HEK293 (cell line): ENCODE measurements around the gene TYSND1.
A peak's percentile ranks its signal among the peaks of the same experiment; 100 is the strongest.
"Not testable (repeated sequence)": the region's sequence is repeated elsewhere in the genome, so short reads cannot be mapped to it uniquely, and the experiment has no call there.

Experiments
- CTCF ChIA-PET: fragments of 350-600 bp; formaldehyde crosslinking; extraction: SDS; loops from one replicate; lab custom pipeline; 2021; ENCODE audit warnings: antibody characterized with exemption; lab: Yijun Ruan, JAX
- POLR2A ChIA-PET: fragments of 300-600 bp; formaldehyde crosslinking; extraction: SDS; loops from one replicate; lab custom pipeline; 2020; ENCODE audit warnings: antibody characterized with exemption, inconsistent platforms; lab: Yijun Ruan, JAX
- H3K27ac ChIP-seq: fragments of 200-500 bp; sonication (Bioruptor generic); 2 replicates; pipeline ENCODE4 v1.5.1; 2014; ENCODE audit warnings: low read depth, low read length, control low read depth, inconsistent platforms; ENCODE audit errors: extremely low read depth
- H3K36me3 ChIP-seq, 2 experiments: fragments of 200-500 bp in 1 of 2; sonication (Bioruptor generic) in 1 of 2; 1 replicate in 1 of 2; 2 replicates in 1 of 2; pipeline ENCODE4 v1.5.1; 2014 to 2017; ENCODE audit warnings: inconsistent platforms in 2 of 2, low read length in 2 of 2; ENCODE audit not compliant: control insufficient read depth in 2 of 2, insufficient read depth in 1 of 2
- H3K4me1 ChIP-seq: fragments of 200-500 bp; sonication (Bioruptor generic); 2 replicates; pipeline ENCODE4 v1.5.1; 2014; ENCODE audit warnings: mild to moderate bottlenecking, low read length, inconsistent platforms; ENCODE audit not compliant: control insufficient read depth, insufficient read depth
- H3K4me3 ChIP-seq: 2 replicates; pipeline ENCODE4 v1.5.1; 2011; ENCODE audit warnings: low read depth, mild to moderate bottlenecking, control low read depth, low read length, moderate library complexity
- H3K9me3 ChIP-seq: fragments of 200-500 bp; sonication (Bioruptor generic); 2 replicates; pipeline ENCODE4 v1.5.1; 2014; ENCODE audit warnings: low read depth, low read length, inconsistent platforms; ENCODE audit not compliant: control insufficient read depth, insufficient read depth
- EGR2 ChIP-seq: fragments of 450-650 bp; formaldehyde crosslinking; IDR thresholded peaks from 2 replicates; pipeline ENCODE4 v1.5.1; 2016; ENCODE audit warnings: low read depth, missing biosample characterization, missing genetic modification characterization
- GLIS1 ChIP-seq: fragments of 450-650 bp; formaldehyde crosslinking; IDR thresholded peaks from 2 replicates; pipeline ENCODE4 v1.5.1; 2016; ENCODE audit warnings: missing biosample characterization, missing genetic modification characterization
- KLF1 ChIP-seq: fragments of 450-650 bp; formaldehyde crosslinking; IDR thresholded peaks from 2 replicates; pipeline ENCODE4 v1.5.1; 2016; ENCODE audit warnings: missing biosample characterization, missing genetic modification characterization
- MYNN ChIP-seq: fragments of 450-650 bp; formaldehyde crosslinking; IDR thresholded peaks from 2 replicates; pipeline ENCODE4 v1.5.1; 2016; ENCODE audit warnings: missing biosample characterization, missing genetic modification characterization, borderline replicate concordance
- REPIN1 ChIP-seq: fragments of 450-650 bp; formaldehyde crosslinking; IDR thresholded peaks from 2 replicates; pipeline ENCODE4 v1.5.1; 2017; ENCODE audit warnings: missing biosample characterization, missing genetic modification characterization, low read depth
- SP2 ChIP-seq: fragments of 450-650 bp; formaldehyde crosslinking; IDR thresholded peaks from 2 replicates; pipeline ENCODE4 v1.5.1; 2016; ENCODE audit warnings: missing biosample characterization, missing genetic modification characterization
- ZBTB10 ChIP-seq: fragments of 450-650 bp; formaldehyde crosslinking; IDR thresholded peaks from 2 replicates; pipeline ENCODE4 v1.5.1; 2016; ENCODE audit warnings: missing biosample characterization, missing genetic modification characterization
- ZBTB6 ChIP-seq: fragments of 450-650 bp; formaldehyde crosslinking; IDR thresholded peaks from 2 replicates; pipeline ENCODE4 v1.5.1; 2017; ENCODE audit warnings: missing biosample characterization, missing genetic modification characterization
- ZFHX2 ChIP-seq: fragments of 450-650 bp; formaldehyde crosslinking; conservative IDR thresholded peaks from 2 replicates; pipeline ENCODE4 v1.5.1; 2016; ENCODE audit warnings: missing biosample characterization, missing genetic modification characterization
- ZFP3 ChIP-seq: fragments of 450-650 bp; formaldehyde crosslinking; IDR thresholded peaks from 2 replicates; pipeline ENCODE4 v1.5.1; 2016; ENCODE audit warnings: low read depth, missing biosample characterization, missing genetic modification characterization
- ZNF10 ChIP-seq: fragments of 450-650 bp; formaldehyde crosslinking; IDR thresholded peaks from 2 replicates; pipeline ENCODE4 v1.5.1; 2017; ENCODE audit warnings: missing biosample characterization, missing genetic modification characterization
- ZNF155 ChIP-seq: fragments of 450-650 bp; formaldehyde crosslinking; IDR thresholded peaks from 2 replicates; pipeline ENCODE4 v1.5.1; 2016; ENCODE audit warnings: missing biosample characterization, missing genetic modification characterization
- ZNF394 ChIP-seq: fragments of 450-650 bp; formaldehyde crosslinking; IDR thresholded peaks from 2 replicates; pipeline ENCODE4 v1.5.1; 2016; ENCODE audit warnings: missing biosample characterization, missing genetic modification characterization, mild to moderate bottlenecking, moderate library complexity, borderline replicate concordance
- ZNF624 ChIP-seq: fragments of 450-650 bp; formaldehyde crosslinking; IDR thresholded peaks from 2 replicates; pipeline ENCODE4 v1.5.1; 2017; ENCODE audit warnings: missing biosample characterization, missing genetic modification characterization
- ZNF692 ChIP-seq: fragments of 450-650 bp; formaldehyde crosslinking; IDR thresholded peaks from 2 replicates; pipeline ENCODE4 v1.5.1; 2016; ENCODE audit warnings: missing biosample characterization, missing genetic modification characterization
- ZNF837 ChIP-seq: fragments of 450-650 bp; formaldehyde crosslinking; IDR thresholded peaks from 2 replicates; pipeline ENCODE4 v1.5.1; 2016; ENCODE audit warnings: missing biosample characterization, missing genetic modification characterization
- ZSCAN16 ChIP-seq: fragments of 450-650 bp; formaldehyde crosslinking; IDR thresholded peaks from 2 replicates; pipeline ENCODE4 v1.5.1; 2016; ENCODE audit warnings: missing biosample characterization, missing genetic modification characterization

Gene TYSND1

GRCh38 chr10:70123166-70123565 lies 23.3 kb downstream of the TYSND1 start:
- not testable (repeated sequence) for H3K27ac ChIP-seq, H3K36me3 ChIP-seq, H3K9me3 ChIP-seq, H3K4me3 ChIP-seq, H3K4me1 ChIP-seq
- POLR2A ChIA-PET: interaction anchor here (1.2 kb wide), 1 partner anchor 23 kb away, joined by 6 read pairs; the partner anchor contains the start of gene TYSND1
- CTCF ChIA-PET: interaction anchor here (0.5 to 1.5 kb wide), 3 partner anchors 23 to 266 kb away, joined by 3 read pairs; no protein-coding TSS in a partner anchor
- TF ChIP-seq EGR2: peak; percentile 58

- TF ChIP-seq ZNF155 (tag by site-specific recombination): no peak
- Histone ChIP-seq H3K4me1 (no peaks in the 10 kb centered on the region), H3K27ac (no peak overlapping the region), H3K9me3 (no peaks in the 10 kb centered on the region), H3K36me3 (peaks cover 0 to 5% of the 10 kb centered on the region in 2 experiments; a peak in 1 of 3 replicates), H3K4me3 (no peak overlapping the region)
- ChIA-PET CTCF (interaction anchor here (0.5 to 1.5 kb wide), 3 partner anchors 23 to 267 kb away, joined by 3 read pairs; no protein-coding TSS in a partner anchor), POLR2A (interaction anchor here (1.2 kb wide), 1 partner anchor 23 kb away, joined by 6 read pairs; the partner anchor contains the start of gene TYSND1)
These were observed 23.8 kb downstream of the TYSND1 start for GRCh38 chr10:70122742-70123141.

GRCh38 chr10:70121281-70121949 lies 25.1 kb downstream of the TYSND1 start:
- TF ChIP-seq KLF1 (tag by site-specific recombination) (no peak), ZNF692 (tag by site-specific recombination) (no peak), ZFP3 (no peak), MYNN (no peak), ZSCAN16 (no peak), ZNF624 (no peak), GLIS1 (no peak), REPIN1 (tag by site-specific recombination) (no peak), ZNF10 (tag by site-specific recombination) (no peak), ZNF837 (tag by site-specific recombination) (no peak), ZNF394 (no peak), EGR2 (peak; percentile 67), ZBTB6 (tag by site-specific recombination) (no peak), ZFHX2 (tag by site-specific recombination) (0 out of 2 replicates have a peak, but pooled peaks have one; percentile 26), SP2 (tag by site-specific recombination) (no peak), ZBTB10 (tag by site-specific recombination) (no peak)
- Histone ChIP-seq H3K27ac (no peak overlapping the region), H3K4me1 (no peaks in the 10 kb centered on the region; the same call in 1 of the 2 replicates), H3K4me3 (no peak overlapping the region), H3K36me3 (peaks cover 0 to 5% of the 10 kb centered on the region in 2 experiments; a peak in 1 of 3 replicates), H3K9me3 (no peaks in the 10 kb centered on the region)
- ChIA-PET CTCF (interaction anchor here (0.7 to 1.5 kb wide), 2 partner anchors 25 to 157 kb away, joined by 3 to 4 read pairs; no protein-coding TSS in a partner anchor), POLR2A (no interaction called here)
